Measurements from ENCODE around the gene SMIM1. TPM values are rescaled to one million over a fixed set of nuclear protein-coding genes. Genes with fewer than 3 reads are reported as not detected.

Gene SMIM1
- total RNA-seq, 1 donor from 2014 or later, result 6.6 TPM

- Histone ChIP-seq H3K4me1 (ENCODE audit: insufficient read depth, low read length) (peaks cover 14% of the 10 kb centered on the region), H3K4me3 (ENCODE audit: insufficient read depth, low read depth, low read length) (no peak overlapping the region), H4K20me1 (ENCODE audit: insufficient read depth, low read length) (peaks cover 87% of the 10 kb centered on the region), H3K79me2 (ENCODE audit: insufficient read depth, low read length) (peaks cover 79% of the 10 kb centered on the region), H3K27ac (ENCODE audit: low read depth, low read length) (no peak overlapping the region), H3K9ac (ENCODE audit: low read length) (no peak overlapping the region), H3K9me3 (ENCODE audit: insufficient read depth, low read depth, low read length) (no peaks in the 10 kb centered on the region), H3K4me2 (ENCODE audit: low read length) (no peak overlapping the region), H2AFZ (ENCODE audit: low read depth, low read length) (no peak overlapping the region), H3K27me3 (ENCODE audit: insufficient read depth, low read length) (no peaks in the 10 kb centered on the region), H3K36me3 (ENCODE audit: insufficient read depth, low read length) (peaks cover 3% of the 10 kb centered on the region)
- Mint-ChIP-seq H3K36me3 (ENCODE audit: low read depth, unreplicated experiment) (peaks cover 10% of the 10 kb centered on the region), H3K9me3 (ENCODE audit: unreplicated experiment) (no peaks in the 10 kb centered on the region), H3K4me1 (ENCODE audit: low read depth, unreplicated experiment) (peaks cover 16% of the 10 kb centered on the region), H3K4me3 (ENCODE audit: unreplicated experiment) (no peak overlapping the region), H3K27me3 (ENCODE audit: low read depth, unreplicated experiment) (no peaks in the 10 kb centered on the region), H3K27ac (ENCODE audit: unreplicated experiment) (no peak overlapping the region)
- FAIRE-seq (no peak), DNase-seq (ENCODE audit: low read depth) (no peak)
- TF ChIP-seq, protein P1, sequence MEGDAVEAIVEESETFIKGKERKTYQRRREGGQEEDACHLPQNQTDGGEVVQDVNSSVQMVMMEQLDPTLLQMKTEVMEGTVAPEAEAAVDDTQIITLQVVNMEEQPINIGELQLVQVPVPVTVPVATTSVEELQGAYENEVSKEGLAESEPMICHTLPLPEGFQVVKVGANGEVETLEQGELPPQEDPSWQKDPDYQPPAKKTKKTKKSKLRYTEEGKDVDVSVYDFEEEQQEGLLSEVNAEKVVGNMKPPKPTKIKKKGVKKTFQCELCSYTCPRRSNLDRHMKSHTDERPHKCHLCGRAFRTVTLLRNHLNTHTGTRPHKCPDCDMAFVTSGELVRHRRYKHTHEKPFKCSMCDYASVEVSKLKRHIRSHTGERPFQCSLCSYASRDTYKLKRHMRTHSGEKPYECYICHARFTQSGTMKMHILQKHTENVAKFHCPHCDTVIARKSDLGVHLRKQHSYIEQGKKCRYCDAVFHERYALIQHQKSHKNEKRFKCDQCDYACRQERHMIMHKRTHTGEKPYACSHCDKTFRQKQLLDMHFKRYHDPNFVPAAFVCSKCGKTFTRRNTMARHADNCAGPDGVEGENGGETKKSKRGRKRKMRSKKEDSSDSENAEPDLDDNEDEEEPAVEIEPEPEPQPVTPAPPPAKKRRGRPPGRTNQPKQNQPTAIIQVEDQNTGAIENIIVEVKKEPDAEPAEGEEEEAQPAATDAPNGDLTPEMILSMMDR (IDR thresholded peaks at IDR 0.05; ENCODE audit: insufficient read depth, low read depth, low read length), result no peak
- TF ChIP-seq EZH2 (IDR thresholded peaks at IDR 0.05; ENCODE audit: insufficient read depth, low read length), result no peak
Observed at GRCh38 chr1:3790500-3790923, 18.0 kb downstream of the SMIM1 start.

GRCh38 chr1:3790952-3791351 is 18.4 kb downstream of the SMIM1 start:
- TF ChIP-seq EZH2 (IDR thresholded peaks at IDR 0.05; ENCODE audit: insufficient read depth, low read length), result no peak
- no peak overlapping the region for H3K4me3 Mint-ChIP-seq (ENCODE audit: unreplicated experiment)
- no peak overlapping the region for H3K9ac ChIP-seq (ENCODE audit: low read length)
- H3K4me2 ChIP-seq (ENCODE audit: low read length), result no peak overlapping the region
- DNase-seq (ENCODE audit: low read depth), result no peak
- H3K36me3 Mint-ChIP-seq (ENCODE audit: low read depth, unreplicated experiment), result peaks cover 9% of the 10 kb centered on the region
- no peaks in the 10 kb centered on the region for H3K9me3 ChIP-seq (ENCODE audit: insufficient read depth, low read depth, low read length)
- H3K27me3 Mint-ChIP-seq (ENCODE audit: low read depth, unreplicated experiment), result no peaks in the 10 kb centered on the region
- H3K4me1 ChIP-seq (ENCODE audit: insufficient read depth, low read length), result peaks cover 14% of the 10 kb centered on the region
- no peaks in the 10 kb centered on the region for H3K9me3 Mint-ChIP-seq (ENCODE audit: unreplicated experiment)
- H2AFZ ChIP-seq (ENCODE audit: low read depth, low read length), result no peak overlapping the region
- no peak overlapping the region for H3K4me3 ChIP-seq (ENCODE audit: insufficient read depth, low read depth, low read length)
- peaks cover 87% of the 10 kb centered on the region for H4K20me1 ChIP-seq (ENCODE audit: insufficient read depth, low read length)
- H3K79me2 ChIP-seq (ENCODE audit: insufficient read depth, low read length), result peaks cover 84% of the 10 kb centered on the region
- no peak for FAIRE-seq
- no peak overlapping the region for H3K27ac Mint-ChIP-seq (ENCODE audit: unreplicated experiment)
- H3K27me3 ChIP-seq (ENCODE audit: insufficient read depth, low read length), result no peaks in the 10 kb centered on the region
- H3K36me3 ChIP-seq (ENCODE audit: insufficient read depth, low read length), result peaks cover 3% of the 10 kb centered on the region
- peaks cover 16% of the 10 kb centered on the region for H3K4me1 Mint-ChIP-seq (ENCODE audit: low read depth, unreplicated experiment)
- no peak overlapping the region for H3K27ac ChIP-seq (ENCODE audit: low read depth, low read length)

DNA sequence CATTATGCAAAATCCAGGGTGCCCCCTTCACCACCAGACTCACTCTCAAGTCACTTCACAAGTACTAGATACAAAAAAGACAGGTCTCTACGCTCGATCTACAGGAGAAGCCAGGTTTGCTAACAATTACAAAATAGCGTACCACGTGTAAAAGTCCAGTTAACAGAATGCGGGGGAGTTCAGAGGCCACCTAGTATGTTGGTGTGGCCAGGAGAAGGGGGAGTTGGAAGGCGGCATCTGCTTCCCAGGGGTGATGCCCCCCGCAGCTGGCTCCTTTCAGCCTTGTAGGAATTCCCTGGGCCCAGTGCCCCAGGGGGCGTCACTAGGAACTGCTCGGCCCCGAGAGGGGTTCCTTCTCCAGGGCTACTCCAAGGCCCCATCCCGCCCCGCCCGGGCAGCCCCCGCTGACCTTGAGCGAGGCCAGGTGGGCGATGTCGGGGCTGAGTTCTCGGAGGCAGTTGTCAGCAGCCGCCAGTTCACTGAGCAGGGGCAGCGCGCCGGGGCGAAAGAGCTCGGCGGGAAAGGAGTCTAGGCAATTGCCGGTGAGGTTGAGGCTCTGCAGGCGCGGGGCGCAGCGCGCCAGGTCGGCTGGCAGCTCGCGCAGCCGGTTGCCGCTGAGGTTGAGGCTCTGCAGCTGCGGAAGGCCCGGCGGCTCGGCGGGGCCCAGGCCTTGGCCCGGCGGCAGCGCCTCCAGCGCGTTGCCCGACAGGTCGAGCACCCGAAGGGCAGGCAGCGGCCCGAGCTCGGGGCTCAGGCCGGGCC is 23.1 kb downstream of the SMIM1 start:
- Histone ChIP-seq H3K27ac (ENCODE audit: low read depth, low read length) (peak overlapping the region; percentile 21), H3K27me3 (ENCODE audit: insufficient read depth, low read length) (no peaks in the 10 kb centered on the region), H3K9me3 (ENCODE audit: insufficient read depth, low read depth, low read length) (no peaks in the 10 kb centered on the region), H3K36me3 (ENCODE audit: insufficient read depth, low read length) (peaks cover 3% of the 10 kb centered on the region), H4K20me1 (ENCODE audit: insufficient read depth, low read length) (peaks cover 43% of the 10 kb centered on the region), H3K79me2 (ENCODE audit: insufficient read depth, low read length) (peaks cover 51% of the 10 kb centered on the region), H3K9ac (ENCODE audit: low read length) (peak overlapping the region; percentile 81), H2AFZ (ENCODE audit: low read depth, low read length) (peak overlapping the region; percentile 95), H3K4me2 (ENCODE audit: low read length) (peak overlapping the region; percentile 96), H3K4me1 (ENCODE audit: insufficient read depth, low read length) (peaks cover 19% of the 10 kb centered on the region), H3K4me3 (ENCODE audit: insufficient read depth, low read depth, low read length) (peak overlapping the region; percentile 80)
- no peak for DNase-seq (ENCODE audit: low read depth)
- Mint-ChIP-seq H3K36me3 (ENCODE audit: low read depth, unreplicated experiment) (no peaks in the 10 kb centered on the region), H3K9me3 (ENCODE audit: unreplicated experiment) (no peaks in the 10 kb centered on the region), H3K4me3 (ENCODE audit: unreplicated experiment) (peak overlapping the region; percentile 87), H3K4me1 (ENCODE audit: low read depth, unreplicated experiment) (peaks cover 12% of the 10 kb centered on the region), H3K27me3 (ENCODE audit: low read depth, unreplicated experiment) (no peaks in the 10 kb centered on the region), H3K27ac (ENCODE audit: unreplicated experiment) (no peak overlapping the region)
- FAIRE-seq, result no peak
- TF ChIP-seq, protein P1 (IDR thresholded peaks at IDR 0.05; ENCODE audit: insufficient read depth, low read depth, low read length), result no peak
- no peak for TF ChIP-seq EZH2 (IDR thresholded peaks at IDR 0.05; ENCODE audit: insufficient read depth, low read length)
